ENCODE measurements around the gene CBX7.

The CBX7 gene

GRCh38 chr22:39125622-39126021 is 26.9 kb downstream of the CBX7 start:
- TF ChIP-seq YY1 (IDR thresholded peaks at IDR 0.05; ENCODE audit: low read depth) (no peak), USF1 (IDR thresholded peaks at IDR 0.05) (no peak), TCF12 (IDR thresholded peaks at IDR 0.05; ENCODE audit: low read depth) (no peak), RAD21 (IDR thresholded peaks at IDR 0.05; ENCODE audit: low read depth) (no peak), TAF1 (IDR thresholded peaks at IDR 0.05; ENCODE audit: low read depth) (no peak), EP300 (IDR thresholded peaks at IDR 0.05; ENCODE audit: borderline replicate concordance) (no peak), MAX (IDR thresholded peaks at IDR 0.05) (no peak)

GRCh38 chr22:39123751-39124581 is 28.5 kb downstream of the CBX7 start:
- TF ChIP-seq MAX (IDR thresholded peaks at IDR 0.05) (no peak), CEBPB (IDR thresholded peaks at IDR 0.05) (no peak), NFIC (IDR thresholded peaks at IDR 0.05) (no peak), YY1 (IDR thresholded peaks at IDR 0.05; ENCODE audit: low read depth) (no peak), TEAD4 (IDR thresholded peaks at IDR 0.05) (no peak)

- TF ChIP-seq CREB1 (IDR thresholded peaks at IDR 0.05; ENCODE audit: low read depth) (no peak), TAF1 (IDR thresholded peaks at IDR 0.05; ENCODE audit: low read depth) (no peak), NFIC (IDR thresholded peaks at IDR 0.05) (no peak), ZBTB7A (IDR thresholded peaks at IDR 0.05; ENCODE audit: low read depth) (no peak), TCF12 (IDR thresholded peaks at IDR 0.05; ENCODE audit: low read depth) (no peak), MAX (IDR thresholded peaks at IDR 0.05) (no peak), CEBPB (IDR thresholded peaks at IDR 0.05) (no peak), FOXM1 (IDR thresholded peaks at IDR 0.05; ENCODE audit: borderline replicate concordance, low read depth) (no peak), TEAD4 (IDR thresholded peaks at IDR 0.05) (no peak), RAD21 (IDR thresholded peaks at IDR 0.05; ENCODE audit: low read depth) (no peak), REST (IDR thresholded peaks at IDR 0.05; ENCODE audit: low read depth) (no peak), YY1 (IDR thresholded peaks at IDR 0.05; ENCODE audit: low read depth) (no peak), USF1 (IDR thresholded peaks at IDR 0.05) (no peak), EP300 (IDR thresholded peaks at IDR 0.05; ENCODE audit: borderline replicate concordance) (no peak)
These were observed 29.6 kb downstream of the CBX7 start for GRCh38 chr22:39122772-39123470.

GRCh38 chr22:39120983-39121382 is 31.5 kb downstream of the CBX7 start:
- no peak for TF ChIP-seq EP300 (IDR thresholded peaks at IDR 0.05; ENCODE audit: borderline replicate concordance)
- no peak for TF ChIP-seq MAX (IDR thresholded peaks at IDR 0.05)
- TF ChIP-seq USF1 (IDR thresholded peaks at IDR 0.05), result no peak
- no peak for TF ChIP-seq TCF12 (IDR thresholded peaks at IDR 0.05; ENCODE audit: low read depth)
- TF ChIP-seq REST (IDR thresholded peaks at IDR 0.05; ENCODE audit: low read depth), result no peak
- TF ChIP-seq TAF1 (IDR thresholded peaks at IDR 0.05; ENCODE audit: low read depth), result no peak
- no peak for TF ChIP-seq EGR1 (IDR thresholded peaks at IDR 0.05)
- no peak for TF ChIP-seq CREB1 (IDR thresholded peaks at IDR 0.05; ENCODE audit: low read depth)
- no peak for TF ChIP-seq YY1 (IDR thresholded peaks at IDR 0.05; ENCODE audit: low read depth)
- no peak for TF ChIP-seq CEBPB (IDR thresholded peaks at IDR 0.05)
- TF ChIP-seq FOXM1 (IDR thresholded peaks at IDR 0.05; ENCODE audit: borderline replicate concordance, low read depth), result no peak
- no peak for TF ChIP-seq TEAD4 (IDR thresholded peaks at IDR 0.05)
- no peak for TF ChIP-seq ZBTB7A (IDR thresholded peaks at IDR 0.05; ENCODE audit: low read depth)
- no peak for TF ChIP-seq NFIC (IDR thresholded peaks at IDR 0.05)
- no peak for TF ChIP-seq RAD21 (IDR thresholded peaks at IDR 0.05; ENCODE audit: low read depth)

Data from Ishikawa (cell line).